Measurements from ENCODE around the gene ADAM15.

The ADAM15 gene, protein sequence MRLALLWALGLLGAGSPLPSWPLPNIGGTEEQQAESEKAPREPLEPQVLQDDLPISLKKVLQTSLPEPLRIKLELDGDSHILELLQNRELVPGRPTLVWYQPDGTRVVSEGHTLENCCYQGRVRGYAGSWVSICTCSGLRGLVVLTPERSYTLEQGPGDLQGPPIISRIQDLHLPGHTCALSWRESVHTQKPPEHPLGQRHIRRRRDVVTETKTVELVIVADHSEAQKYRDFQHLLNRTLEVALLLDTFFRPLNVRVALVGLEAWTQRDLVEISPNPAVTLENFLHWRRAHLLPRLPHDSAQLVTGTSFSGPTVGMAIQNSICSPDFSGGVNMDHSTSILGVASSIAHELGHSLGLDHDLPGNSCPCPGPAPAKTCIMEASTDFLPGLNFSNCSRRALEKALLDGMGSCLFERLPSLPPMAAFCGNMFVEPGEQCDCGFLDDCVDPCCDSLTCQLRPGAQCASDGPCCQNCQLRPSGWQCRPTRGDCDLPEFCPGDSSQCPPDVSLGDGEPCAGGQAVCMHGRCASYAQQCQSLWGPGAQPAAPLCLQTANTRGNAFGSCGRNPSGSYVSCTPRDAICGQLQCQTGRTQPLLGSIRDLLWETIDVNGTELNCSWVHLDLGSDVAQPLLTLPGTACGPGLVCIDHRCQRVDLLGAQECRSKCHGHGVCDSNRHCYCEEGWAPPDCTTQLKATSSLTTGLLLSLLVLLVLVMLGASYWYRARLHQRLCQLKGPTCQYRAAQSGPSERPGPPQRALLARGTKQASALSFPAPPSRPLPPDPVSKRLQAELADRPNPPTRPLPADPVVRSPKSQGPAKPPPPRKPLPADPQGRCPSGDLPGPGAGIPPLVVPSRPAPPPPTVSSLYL

DNA sequence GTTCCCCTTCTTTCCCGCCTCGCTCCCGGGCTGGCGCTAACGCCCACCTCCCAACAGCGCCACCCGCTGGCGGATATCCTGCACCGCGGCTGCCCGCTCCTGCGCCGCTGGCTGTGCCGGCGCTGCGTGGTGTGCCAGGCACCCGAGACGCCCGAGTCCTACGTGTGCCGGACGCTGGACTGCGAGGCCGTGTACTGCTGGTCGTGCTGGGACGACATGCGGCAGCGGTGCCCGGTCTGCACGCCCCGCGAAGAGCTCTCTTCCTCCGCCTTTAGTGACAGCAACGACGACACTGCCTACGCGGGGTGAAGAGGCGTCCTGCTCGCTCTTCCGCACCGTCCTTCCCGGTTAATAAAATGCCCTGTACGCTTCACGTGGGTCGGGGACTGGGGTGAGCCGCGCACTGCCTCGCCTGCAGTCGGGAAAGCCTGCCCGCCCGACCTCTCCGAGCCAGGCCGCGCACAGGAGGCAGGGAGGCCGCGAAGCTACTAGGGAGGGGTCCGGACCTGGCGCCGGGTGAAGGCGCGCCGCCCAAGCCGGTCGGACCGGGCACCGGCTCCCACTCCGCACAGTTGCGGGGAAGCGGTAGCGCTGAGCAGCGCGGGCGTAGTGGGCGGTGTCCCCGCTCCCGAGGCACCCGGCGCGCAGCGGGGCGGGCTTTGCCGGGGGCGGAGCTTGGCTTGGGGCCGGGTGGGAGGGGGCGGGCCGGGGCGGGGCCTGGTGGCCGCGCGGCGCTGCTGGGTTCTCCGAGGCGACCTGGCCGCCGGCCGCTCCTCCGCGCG is at the start of gene ADAM15:
ADAM15 (plus strand) TSS at position 757 of the 782 bp plus-strand sequence. CDS start 71 bp downstream, outside the sequence.
- peak; percentile 79 for DNase-seq (ENCODE audit: low spot score)

DNA sequence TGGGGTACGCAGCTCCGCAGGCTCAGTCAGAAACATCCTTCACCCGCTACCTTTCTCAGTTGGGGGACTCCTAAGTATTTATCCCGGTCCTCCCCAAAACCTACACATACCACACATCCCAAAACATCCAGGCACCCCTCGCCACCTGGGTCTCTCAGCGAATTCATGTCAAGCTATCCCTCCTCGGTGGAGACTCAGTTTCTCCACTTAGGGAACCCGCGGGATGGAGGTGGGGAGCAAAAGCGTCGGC is 49.8 kb upstream of the ADAM15 start:
- DNase-seq (ENCODE audit: low spot score): no peak

DNA sequence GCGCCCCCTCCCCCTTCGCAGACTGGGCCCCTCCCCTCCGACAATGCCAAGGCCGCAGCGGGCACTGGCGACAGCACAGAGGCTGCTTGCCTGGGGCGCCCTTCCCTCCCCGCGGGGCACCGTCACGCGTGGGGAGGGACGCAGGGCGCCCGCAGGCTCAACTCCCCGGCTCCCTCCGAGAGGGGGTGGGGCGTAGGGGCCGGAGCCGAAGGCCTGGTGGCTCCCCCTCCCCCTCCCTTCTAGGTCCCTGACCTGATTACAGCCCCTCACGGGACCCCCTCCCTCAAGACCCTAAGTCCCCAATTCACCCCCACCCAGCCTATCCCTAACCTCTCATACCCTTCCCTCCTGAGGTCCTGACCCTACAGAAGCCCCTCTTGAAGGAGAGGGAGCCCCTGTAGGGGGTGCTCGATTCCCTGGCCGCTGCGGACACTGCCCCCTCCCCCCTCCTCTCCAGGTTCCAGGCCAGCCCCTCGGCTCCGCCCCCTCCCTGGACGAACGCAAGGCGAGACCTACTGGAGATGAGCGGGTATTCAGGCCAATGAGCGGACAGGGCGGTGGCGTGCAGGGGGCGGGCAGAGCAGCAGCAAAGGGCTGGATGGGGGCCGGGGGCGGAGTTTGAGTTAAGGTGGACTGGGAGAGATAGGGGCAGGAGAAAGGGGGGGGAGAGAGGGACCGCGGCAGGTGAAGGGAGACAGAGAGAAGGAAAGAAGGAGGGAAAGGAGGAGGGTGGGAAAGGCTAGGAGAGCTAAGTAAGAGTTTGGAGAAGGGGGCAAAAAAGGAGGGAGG is 49.2 kb upstream of the ADAM15 start:
- DNase-seq (ENCODE audit: low spot score): peak; percentile 98

DNA sequence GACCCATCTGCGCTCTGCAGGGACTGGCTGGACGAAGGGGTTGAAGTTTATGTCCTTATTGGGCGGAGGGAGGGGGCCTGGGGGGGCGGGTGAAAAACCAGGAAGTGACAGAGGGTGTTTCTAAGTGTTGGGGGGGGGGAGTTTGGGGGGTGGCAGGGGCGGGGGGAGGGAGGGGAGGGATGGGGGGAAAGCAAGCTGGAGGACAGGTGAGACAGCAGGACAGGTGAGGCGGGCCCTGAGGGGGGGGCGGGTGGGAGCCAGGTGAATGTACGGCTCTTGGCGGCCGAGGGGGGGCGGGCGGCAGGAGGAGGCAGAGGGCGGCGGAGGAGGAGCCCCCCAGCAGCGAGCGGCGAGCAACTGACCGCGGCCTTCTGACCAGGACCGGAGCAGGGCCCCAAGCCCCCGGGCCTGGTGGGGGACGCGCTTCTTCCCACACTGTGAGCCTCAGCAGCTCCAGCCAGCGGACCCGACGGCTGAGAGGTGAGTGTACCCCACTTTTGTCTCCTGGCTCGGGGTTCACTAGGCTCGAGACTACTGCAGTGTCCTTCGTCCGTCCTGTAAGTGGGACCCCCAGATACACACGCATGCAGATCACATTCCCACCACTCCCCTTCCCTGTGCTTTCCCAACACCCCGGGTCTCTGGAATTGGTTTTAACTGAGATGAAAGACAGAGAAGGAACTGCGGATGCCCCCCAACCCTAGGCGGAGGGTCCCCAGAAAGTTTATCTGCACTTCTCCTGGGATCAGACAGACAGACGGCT is 48.5 kb upstream of the ADAM15 start, which contains the start of gene ZBTB7B:
ZBTB7B (plus strand) TSS at position 339 of the 763 bp plus-strand sequence. CDS start 11,859 bp downstream, outside the sequence.
- no peak for DNase-seq (ENCODE audit: low spot score)

DNA sequence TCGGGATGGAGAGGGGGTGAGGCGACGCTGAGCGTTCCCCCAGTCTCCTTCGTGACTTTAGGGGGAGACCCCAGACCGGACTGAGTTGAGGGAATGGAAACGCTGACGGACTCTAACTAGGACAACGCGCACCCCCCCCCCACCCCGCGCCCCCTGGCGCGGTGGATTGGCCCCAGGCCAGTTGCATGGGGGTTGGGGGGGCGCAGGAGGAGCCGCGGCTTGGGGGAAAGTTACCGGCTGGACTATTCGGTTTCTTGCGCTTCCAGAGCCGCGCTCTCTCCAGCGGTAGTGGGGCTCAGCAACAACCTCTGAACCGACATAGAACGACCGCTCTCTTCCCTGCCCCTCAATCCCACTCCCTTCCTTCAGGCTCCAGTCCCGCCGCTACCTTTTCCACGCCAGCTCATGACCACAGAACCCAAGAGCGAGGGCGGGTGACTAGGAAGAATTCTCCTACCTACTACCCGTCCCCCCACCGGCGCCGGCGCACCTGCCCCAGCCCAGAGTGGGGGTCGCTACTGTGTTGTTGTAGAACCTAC is 47.8 kb upstream of the ADAM15 start:
- DNase-seq (ENCODE audit: low spot score): no peak

DNA sequence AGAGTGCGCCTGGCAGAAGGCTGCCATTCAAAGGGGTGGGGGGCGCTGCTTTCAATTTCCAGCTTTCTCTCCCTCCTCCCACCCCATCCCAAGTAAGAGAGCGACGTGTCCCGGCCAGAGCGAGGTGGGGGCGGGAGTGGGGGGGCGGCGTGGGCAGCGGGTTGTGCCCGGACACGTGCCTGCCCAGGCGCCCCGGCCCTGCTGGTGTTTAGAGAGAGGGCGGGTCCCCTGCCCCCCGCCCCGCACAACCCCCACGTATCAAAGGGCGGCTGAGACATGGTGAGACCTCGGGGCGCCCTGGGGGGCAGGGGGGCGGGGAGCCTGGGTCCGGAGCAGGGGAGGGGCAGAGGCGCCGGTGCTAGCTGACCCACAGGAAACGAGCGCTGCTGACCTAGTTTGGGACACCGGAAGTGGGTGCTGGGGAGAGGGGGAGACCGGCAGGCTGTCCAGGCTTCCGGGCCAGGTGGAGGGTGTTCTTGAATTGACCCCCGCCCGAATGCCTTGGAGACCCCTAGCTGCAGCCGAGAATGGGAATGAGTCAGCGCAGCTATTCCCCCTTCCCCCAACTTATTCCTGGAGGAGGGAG is 47.3 kb upstream of the ADAM15 start:
- no peak for DNase-seq (ENCODE audit: low spot score)

DNA sequence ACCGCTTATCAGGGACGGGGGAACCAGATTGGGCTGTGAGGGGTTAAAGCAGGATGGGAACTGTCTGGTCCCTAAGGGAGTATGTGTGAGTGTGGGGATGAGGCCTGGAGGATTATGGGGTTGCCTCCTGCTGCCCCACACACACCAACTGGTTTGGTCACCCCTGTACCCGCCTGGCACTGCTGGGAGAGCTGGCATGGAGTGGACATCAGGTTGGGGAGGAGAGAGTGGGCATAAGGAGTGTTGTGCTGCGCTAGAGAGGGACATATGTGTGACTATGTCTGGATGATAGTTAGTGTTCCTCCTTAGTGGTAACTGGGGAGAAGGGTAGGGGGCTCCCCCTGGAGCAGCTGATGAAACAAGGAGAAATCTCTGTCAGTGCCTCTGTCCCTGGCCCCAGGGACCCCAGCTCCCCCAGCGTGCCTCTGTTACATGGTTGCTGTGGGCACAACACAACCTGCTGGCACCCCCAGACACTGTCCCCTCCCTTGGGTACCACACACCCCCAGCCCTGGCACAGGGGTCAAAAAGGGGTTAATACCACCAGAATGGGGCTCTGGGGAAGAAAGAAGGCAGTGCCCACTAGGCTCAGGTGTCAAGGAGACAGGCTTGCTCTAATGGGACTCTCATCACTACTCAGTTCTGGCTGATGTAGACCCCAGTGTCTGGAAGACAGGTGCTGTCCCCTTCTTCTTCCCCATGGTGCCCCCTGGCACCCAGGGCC is 46.6 kb upstream of the ADAM15 start:
- DNase-seq (ENCODE audit: low spot score): no peak

DNA sequence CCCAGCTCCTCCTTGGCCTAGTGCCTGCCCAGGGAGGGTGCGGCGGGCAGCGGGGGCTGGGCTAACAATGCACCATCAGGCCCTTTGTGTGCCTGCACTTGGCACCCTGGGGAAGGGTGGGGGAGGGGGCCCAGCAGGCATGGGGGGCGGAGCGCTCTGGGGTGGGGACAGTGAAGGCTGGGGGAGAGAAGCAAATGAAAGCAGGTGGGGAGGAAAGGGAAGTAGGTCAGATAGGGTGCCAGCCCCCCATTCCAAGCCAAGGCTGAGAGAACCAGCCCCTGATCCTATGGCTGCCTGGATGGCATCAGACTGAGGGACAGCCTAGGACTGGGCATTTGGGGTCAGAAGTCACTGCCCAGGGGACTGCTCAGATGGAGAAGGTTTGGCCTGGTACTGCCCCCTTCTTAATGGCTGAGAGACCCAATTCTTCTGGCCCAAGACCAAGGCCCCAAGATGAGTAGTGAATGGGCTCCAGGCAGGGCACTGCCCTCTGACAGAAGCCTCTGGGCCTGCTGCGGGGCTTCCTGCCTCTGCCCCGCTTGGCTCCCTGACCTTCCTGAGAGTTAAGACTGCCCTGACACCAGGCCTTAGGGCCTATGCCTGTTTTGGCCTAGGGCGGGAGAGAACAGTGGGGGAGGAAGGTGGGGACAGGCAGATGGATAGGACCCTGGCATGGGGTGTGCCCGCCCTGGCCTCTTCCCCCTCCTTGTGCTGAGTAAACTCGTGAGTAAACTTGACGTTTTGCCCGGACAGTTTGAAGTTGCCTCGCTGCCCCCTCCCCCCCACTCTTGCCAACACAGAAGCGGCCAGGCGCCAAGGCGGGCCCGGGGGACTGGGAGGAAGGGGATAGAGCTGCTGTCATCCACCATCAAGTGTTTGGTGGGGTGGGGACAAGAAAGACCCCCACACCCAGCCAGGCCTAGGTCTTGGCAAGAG is 45.8 kb upstream of the ADAM15 start:
- DNase-seq (ENCODE audit: low spot score): no peak

DNA sequence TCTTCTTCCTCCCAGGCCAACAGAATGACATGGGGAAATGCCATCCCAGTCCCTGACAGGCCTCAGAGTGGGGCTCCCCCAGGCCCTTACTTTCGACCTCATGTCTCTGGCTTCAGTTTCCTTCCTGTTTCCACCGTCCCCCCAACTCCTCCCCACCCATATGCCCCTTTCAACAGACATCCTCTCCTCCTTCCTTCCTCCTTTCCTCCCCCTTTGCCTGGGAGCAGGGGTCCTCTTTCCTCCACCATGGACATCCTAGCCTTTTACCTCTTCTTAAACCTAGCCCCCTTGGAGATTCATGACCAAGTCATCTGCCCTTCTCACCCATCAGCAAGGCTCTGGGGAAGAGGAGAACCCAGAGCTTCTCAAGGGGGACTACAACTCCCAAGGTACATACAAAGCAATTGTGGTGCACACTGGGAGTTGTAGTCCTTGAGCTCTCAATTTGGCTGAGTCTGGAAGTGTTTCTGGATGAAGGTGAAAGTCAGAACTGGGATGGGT is 44.5 kb upstream of the ADAM15 start:
- DNase-seq (ENCODE audit: low spot score): peak; percentile 46

DNA sequence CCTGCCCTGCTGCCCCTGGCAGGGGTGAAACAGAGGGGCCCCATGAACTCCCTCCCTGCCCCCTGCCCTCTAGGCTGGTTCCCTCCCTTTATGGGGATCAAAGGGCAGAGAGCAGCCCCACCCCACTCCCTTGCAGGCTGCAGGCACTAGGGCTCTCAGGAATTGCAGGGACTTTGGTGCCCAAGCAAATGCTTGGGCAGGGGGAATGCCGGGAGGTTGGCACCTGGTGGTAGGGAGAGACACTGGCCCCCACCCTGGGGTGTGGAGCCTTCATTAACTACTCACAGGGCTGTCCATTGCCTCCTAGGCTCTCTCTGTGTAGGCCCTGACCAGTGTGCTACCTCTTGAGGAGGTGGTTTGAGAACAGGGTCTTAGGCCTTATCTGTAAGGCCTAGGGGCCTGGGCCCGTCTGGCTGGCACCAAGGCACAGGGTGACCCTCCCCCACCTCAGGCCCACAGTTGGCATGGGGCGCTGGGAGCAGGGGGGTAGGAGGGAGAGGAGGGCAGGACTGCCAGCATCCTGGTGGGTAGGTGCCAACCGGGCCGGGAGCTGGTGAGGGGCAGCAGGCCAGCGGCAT is 43.8 kb upstream of the ADAM15 start:
- DNase-seq (ENCODE audit: low spot score): no peak

DNA sequence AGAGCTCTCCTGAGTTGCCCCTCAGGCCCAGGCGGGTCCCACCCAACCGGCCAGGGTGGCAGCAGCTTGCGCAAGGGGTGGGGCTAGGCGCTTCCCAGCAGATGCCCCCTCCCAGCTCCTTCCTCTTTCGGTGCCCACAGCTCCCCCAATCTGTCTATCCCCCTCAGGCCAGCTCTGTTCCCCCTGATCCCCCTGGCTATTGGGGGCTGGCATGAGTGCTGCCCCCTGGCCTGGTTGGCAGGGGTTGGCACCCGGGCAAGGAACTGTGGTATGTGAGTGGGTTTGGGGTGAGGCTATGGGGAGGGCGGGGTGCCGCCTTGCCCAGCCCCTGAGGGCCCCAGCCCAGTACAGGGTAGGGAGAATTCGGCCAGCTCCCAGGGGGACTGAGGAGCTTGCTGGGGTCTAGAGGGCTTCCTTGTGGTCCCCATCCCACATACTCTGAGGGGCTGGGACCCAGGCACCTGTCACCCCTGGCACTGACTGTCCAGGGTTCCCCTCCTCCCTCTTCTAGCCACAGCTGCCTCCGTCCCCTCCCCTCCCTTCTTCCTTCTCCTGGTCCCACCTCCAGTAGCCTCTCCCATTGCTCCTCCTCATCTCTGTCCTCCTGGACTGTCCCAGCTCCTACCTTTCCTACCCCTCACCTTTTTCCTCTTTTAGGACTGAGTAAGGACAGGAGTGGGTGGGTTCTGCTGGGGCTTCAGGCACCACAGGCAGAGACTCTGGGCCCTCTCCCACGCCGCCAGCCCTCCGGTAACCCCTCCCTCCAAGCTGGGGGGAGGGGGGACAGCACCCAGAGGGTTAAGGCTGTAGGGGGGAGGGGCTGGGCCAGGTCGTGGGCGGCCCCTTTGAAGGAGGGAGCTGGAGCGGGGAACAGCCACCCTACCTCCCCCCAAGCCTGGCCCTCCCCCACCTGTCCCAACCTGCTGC is 42.8 kb upstream of the ADAM15 start:
- no peak for DNase-seq (ENCODE audit: low spot score)

DNA sequence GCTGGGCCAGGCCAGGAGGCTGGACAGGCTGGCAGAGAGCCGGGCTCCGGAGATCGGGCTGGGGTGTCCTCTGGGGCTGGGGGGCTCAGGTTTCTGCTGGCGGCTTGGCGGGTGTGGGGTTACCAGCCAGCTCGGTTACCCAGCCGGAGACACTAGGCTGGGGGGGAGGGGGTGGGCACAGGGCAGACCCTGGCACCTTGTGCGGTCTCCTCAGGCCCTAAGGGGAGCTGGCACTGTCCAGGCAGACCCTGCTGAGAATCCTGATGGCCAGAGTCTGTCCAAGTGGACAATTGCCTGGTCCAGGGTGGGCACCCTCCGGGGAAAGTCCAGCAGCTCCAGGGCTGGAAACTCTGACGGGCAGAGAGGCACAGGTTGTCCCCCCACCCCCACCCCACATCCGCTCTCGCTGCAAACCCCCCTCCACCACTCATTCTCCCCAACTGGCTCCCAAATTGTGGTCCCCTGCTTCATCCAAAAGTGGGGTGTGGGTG is 41.9 kb upstream of the ADAM15 start:
- DNase-seq (ENCODE audit: low spot score): no peak

DNA sequence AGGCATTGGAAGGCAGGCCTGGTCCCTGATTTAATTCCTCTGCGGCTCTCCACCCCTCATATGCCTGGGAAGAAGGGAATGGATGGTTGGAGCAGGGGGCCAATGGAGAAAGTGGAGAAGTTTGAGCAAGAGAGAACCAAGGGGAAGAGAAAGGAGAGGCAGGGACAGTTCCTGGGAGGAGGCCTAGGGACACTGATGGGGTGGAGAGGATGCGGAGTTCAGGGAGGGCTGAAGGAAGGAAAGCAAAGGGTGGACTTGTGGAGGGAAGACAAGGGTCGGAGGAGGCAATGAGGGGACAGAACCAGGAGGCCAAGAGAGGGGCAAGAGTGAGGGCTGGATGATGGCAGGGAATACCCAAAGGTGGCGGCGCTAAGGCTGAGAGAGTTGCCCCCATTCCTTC is 41.4 kb upstream of the ADAM15 start:
- no peak for DNase-seq (ENCODE audit: low spot score)

DNA sequence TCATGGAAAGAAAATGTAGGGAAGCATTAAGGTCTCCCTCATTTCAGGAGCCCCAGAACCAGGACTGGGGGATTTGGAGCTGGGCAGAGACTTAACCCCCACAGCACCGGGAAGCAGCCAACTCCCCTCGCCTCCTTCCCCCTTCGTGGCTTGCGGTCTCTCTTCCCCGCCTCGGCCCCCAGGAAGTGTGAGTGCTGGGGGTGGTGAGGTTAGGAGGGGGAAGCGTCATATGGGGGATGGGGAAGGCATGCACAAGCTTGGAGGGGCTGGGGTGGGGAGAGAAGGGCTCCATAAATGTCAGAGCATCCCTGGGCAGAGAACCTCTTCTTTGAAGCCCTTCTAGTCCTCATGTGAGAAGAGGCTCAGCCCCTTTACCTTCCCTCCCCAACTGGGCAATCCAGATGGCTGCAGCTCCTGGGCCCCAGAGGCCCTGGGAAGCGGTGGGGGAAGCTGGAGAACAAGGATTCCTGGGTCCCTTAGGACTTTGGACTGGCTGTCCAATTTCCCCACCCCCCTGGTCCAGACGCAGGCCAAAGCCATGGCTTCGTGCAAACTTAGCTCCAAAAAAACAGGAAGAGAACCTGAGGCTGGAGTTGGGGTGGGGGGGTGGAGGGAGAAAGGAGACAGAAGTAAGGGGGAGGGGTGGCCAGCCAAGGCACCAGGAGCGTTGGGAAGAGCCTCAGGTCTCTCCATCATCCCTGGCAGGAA is 40.8 kb upstream of the ADAM15 start:
- DNase-seq (ENCODE audit: low spot score): no peak

DNA sequence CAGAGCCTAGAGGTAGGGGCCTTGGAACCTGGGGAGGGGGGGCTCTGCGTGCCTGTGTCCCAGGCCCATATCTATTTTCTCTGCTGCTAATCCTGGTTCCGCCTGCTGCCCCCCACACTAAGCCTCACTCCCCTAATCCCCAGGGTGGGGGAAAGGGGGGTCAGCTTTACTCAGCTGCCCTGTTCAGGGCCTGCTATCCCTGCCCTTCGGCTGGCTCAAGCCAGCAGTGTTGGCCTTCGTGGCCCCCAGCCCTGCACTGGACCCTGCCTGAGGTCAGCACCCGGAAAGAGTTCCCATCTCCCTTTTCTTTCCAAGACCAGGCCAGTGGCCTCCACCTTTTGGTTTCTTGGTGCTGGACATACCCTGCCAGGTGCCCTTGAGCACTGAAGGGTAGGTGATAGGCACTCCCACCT is 40.1 kb upstream of the ADAM15 start:
- no peak for DNase-seq (ENCODE audit: low spot score)

All from CD4-positive, alpha-beta T cell treated with Interleukin-15 for 4 hours (primary cell).